A673 (cell line): ENCODE measurements around the gene WDR41. TPM values are rescaled to one million over a fixed set of nuclear protein-coding genes. Genes with fewer than 3 reads are reported as not detected.

Experiments used
- BruUV-seq: library from RNA; stranded (reverse); fragments of 400-500 nt; replicated peaks from 2 replicates; lab custom pipeline; 2021; lab: Mats Ljungman, UMichigan
- CTCF ChIA-PET: fragments of 300-600 bp; sonication (Branson Sonifier 250); formaldehyde crosslinking; loops from one replicate; lab custom pipeline; 2022; ENCODE audit warnings: antibody characterized with exemption; lab: Charles Lee
- POLR2A ChIA-PET: fragments of 300-600 bp; sonication (Branson Sonifier 250); formaldehyde crosslinking; loops from one replicate; lab custom pipeline; 2022; ENCODE audit warnings: antibody characterized with exemption; ENCODE audit not compliant: low non-redundant PET; lab: Charles Lee
- DNase-seq: peaks from one replicate; pipeline ENCODE4 v3.0.0-alpha.2; 2015; ENCODE audit warnings: low spot score
- H3K27ac ChIP-seq: fragments of 200-600 bp; sonication (generic); 2 replicates; pipeline ENCODE4 v1.5.1; 2016; ENCODE audit warnings: mixed run types, low read depth, mild to moderate bottlenecking, mixed read lengths, antibody characterized with exemption, low read length; ENCODE audit not compliant: poor library complexity, severe bottlenecking
- H3K27me3 ChIP-seq: fragments of 200-600 bp; sonication (generic); replicated peaks from 2 replicates; pipeline ENCODE4 v1.6.1; 2017; ENCODE audit warnings: mixed run types, low read depth, mild to moderate bottlenecking, mixed read lengths, antibody characterized with exemption, low read length; ENCODE audit not compliant: insufficient read depth, poor library complexity
- H3K36me3 ChIP-seq: fragments of 200-600 bp; sonication (generic); 2 replicates; pipeline ENCODE4 v1.6.1; 2016; ENCODE audit warnings: mixed run types, mild to moderate bottlenecking, mixed read lengths, antibody characterized with exemption, low read length; ENCODE audit not compliant: insufficient read depth, poor library complexity, severe bottlenecking
- H3K4me1 ChIP-seq: fragments of 200-600 bp; sonication (generic); 2 replicates; pipeline ENCODE4 v1.6.1; 2017; ENCODE audit warnings: mixed run types, mild to moderate bottlenecking, mixed read lengths, antibody characterized with exemption, low read length; ENCODE audit not compliant: insufficient read depth, poor library complexity, severe bottlenecking
- H3K4me3 ChIP-seq: fragments of 200-600 bp; sonication (generic); 2 replicates; pipeline ENCODE4 v1.5.1; 2016; ENCODE audit warnings: low read depth, mixed run types, mild to moderate bottlenecking, mixed read lengths, low read length; ENCODE audit not compliant: poor library complexity, severe bottlenecking
- H3K9me3 ChIP-seq: fragments of 200-600 bp; sonication (generic); 2 replicates; pipeline ENCODE4 v1.6.1; 2016; ENCODE audit warnings: mixed run types, low read depth, mild to moderate bottlenecking, mixed read lengths, antibody characterized with exemption, low read length; ENCODE audit not compliant: poor library complexity, severe bottlenecking
- CTCF ChIP-seq: fragments of 300-800, 200-600 bp; sonication (generic); conservative IDR thresholded peaks from 2 replicates; pipeline ENCODE4 v1.5.1; 2017; ENCODE audit warnings: low read depth, mild to moderate bottlenecking, antibody characterized with exemption, low read length, moderate library complexity, mixed read lengths
- EZH2 ChIP-seq: fragments of 200-600 bp; sonication (generic); IDR thresholded peaks from 2 replicates; pipeline ENCODE4 v1.6.1; 2017; ENCODE audit warnings: borderline replicate concordance, low read depth, mild to moderate bottlenecking, mixed read lengths, antibody characterized with exemption, low read length; ENCODE audit not compliant: poor library complexity, severe bottlenecking
- intact Hi-C: fragments of 100-400 bp; cut with micrococcal nuclease; formaldehyde crosslinking; loops from one replicate; pipeline ENCODE4 v1.10.0; 2022; ENCODE audit not compliant: unreplicated experiment
- total RNA-seq: library from RNA; stranded (reverse); gene quantifications from 2 replicates; pipeline ENCODE4 v1.2.3, GENCODE V29; 2021

Gene WDR41
- total RNA-seq, 1 experiment from 2014 or later: 30.4 TPM

DNA sequence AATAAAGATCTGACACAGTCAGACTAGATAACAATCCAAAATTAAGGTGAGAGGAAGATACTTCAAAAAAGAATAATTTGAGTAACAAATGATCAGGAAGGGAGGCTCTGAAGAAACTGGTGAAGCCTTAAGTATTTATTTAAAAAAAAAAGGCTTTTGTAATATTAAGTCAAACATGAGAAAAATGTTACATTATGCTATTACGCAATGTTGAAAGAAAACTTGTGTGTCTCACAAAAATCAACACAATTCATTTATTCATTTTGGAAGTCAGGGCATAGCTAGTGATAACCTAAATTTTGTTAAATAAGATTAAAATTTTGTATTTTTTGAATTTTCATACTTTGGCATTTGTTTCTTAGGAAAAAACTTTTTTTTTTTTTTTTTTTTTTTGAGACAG is 28.2 kb downstream of the WDR41 start:
- no peaks in the 10 kb centered on the region for H3K36me3 ChIP-seq
- no TSS peak for BruUV-seq
- H3K27me3 ChIP-seq: no peaks in the 10 kb centered on the region
- no peak overlapping the region for H3K27ac ChIP-seq
- POLR2A ChIA-PET: no interaction called here
- CTCF ChIA-PET: no interaction called here
- no peak overlapping the region for H3K4me3 ChIP-seq
- DNase-seq: no peak
- intact Hi-C loops: no loop called here
- no peaks in the 10 kb centered on the region for H3K4me1 ChIP-seq
- TF ChIP-seq CTCF: no peak
- TF ChIP-seq EZH2: no peak
- H3K9me3 ChIP-seq: no peaks in the 10 kb centered on the region

DNA sequence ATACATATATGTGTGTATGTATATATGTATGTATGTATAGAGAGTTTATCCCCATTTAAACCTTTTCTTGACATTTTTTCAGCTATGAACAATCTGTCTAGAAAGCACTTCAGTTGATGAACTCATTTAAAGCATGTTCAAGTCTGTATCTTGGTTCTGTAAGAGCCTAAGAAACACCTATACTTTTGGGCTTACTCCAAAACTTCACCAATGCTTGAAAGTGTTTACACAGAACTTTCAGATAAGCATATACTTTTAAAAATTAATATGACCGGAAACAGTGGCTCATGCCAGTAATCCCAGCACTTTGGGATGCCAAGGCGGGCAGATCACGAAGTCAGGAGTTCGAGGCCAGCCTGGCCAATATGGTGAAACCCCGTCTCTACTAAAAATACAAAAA is 30.8 kb downstream of the WDR41 start:
- TF ChIP-seq EZH2: no peak
- TF ChIP-seq CTCF: no peak

GRCh38 chr5:77454123-77454522 is 38.0 kb downstream of the WDR41 start:
- intact Hi-C loops: no loop called here
- no peak overlapping the region for H3K27ac ChIP-seq
- CTCF ChIA-PET: no interaction called here
- no TSS peak for BruUV-seq
- no peaks in the 10 kb centered on the region for H3K4me1 ChIP-seq
- no peaks in the 10 kb centered on the region for H3K36me3 ChIP-seq
- H3K4me3 ChIP-seq: no peak overlapping the region
- no peaks in the 10 kb centered on the region for H3K9me3 ChIP-seq
- DNase-seq: no peak
- no peaks in the 10 kb centered on the region for H3K27me3 ChIP-seq
- TF ChIP-seq CTCF (no peak), EZH2 (no peak)
- POLR2A ChIA-PET: no interaction called here

More for the DNA sequence above, 30.8 kb downstream of the WDR41 start:
- Histone ChIP-seq H3K27ac (no peak overlapping the region), H3K4me3 (no peak overlapping the region), H3K27me3 (no peaks in the 10 kb centered on the region), H3K36me3 (no peaks in the 10 kb centered on the region), H3K4me1 (no peaks in the 10 kb centered on the region), H3K9me3 (no peaks in the 10 kb centered on the region)
- intact Hi-C loops: no loop called here
- no TSS peak for BruUV-seq
- ChIA-PET POLR2A (interaction anchor here (0.6 kb wide), 1 partner anchor 312 kb away, joined by 3 read pairs; no protein-coding TSS in a partner anchor), CTCF (no interaction called here)
- DNase-seq: no peak
